HEK293T (cell line): Measurements from ENCODE around the gene PRKCA.

ENCODE experiments used
- BHLHE40 ChIP-seq: fragments of 450-650 bp; IDR thresholded peaks from 2 replicates; pipeline ENCODE4 v1.6.1; 2016; ENCODE audit warnings: mild to moderate bottlenecking, moderate library complexity, borderline replicate concordance
- FOXM1 ChIP-seq: fragments of 450-650 bp; IDR thresholded peaks from 2 replicates; pipeline ENCODE4 v1.6.1; 2017; ENCODE audit warnings: mild to moderate bottlenecking, borderline replicate concordance
- L3MBTL2 ChIP-seq: fragments of 450-650 bp; conservative IDR thresholded peaks from 2 replicates; pipeline ENCODE4 v1.6.1; 2016; ENCODE audit warnings: mild to moderate bottlenecking
- SP1 ChIP-seq: fragments of 450-650 bp; IDR thresholded peaks from 2 replicates; pipeline ENCODE4 v1.6.1; 2017
- TARDBP ChIP-seq: fragments of 450-650 bp; IDR thresholded peaks from 2 replicates; pipeline ENCODE4 v1.6.1; 2016
- ZNF384 ChIP-seq: fragments of 450-650 bp; IDR thresholded peaks from 2 replicates; pipeline ENCODE4 v1.6.1; 2016

DNA sequence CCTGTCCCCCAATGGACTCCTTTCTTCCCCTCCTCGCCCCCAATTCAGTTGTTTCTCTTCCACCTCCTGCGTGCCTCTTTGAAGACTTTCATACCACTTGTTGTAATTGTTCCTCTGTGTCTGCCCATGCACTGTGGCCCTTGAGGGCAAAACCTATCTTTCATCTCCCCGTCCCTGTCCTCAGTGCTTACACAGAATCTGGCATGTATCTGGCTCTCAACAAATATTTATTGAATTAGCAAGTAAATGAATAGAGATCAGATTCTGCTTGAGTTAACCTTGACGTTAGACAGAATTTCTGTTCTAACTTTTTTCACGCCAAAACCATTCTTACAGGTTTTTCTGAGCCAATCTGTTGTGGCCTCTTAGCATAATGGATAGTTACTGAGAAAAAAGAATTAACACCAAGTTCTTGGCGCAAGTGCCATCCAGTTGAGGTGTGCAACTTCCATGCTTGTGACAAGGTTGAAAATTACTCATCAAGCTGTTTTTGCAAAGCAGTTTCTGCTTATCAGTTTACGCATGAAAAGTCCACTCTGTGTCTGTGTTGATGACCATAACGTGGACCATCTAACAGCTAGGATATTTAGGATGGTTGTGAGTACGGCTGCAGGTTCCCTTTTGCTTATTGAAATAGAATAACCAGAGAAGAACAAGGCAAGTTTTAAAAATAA is 215.1 kb downstream of the PRKCA start:
- TF ChIP-seq SP1 (no peak), ZNF384 (no peak), L3MBTL2 (no peak), BHLHE40 (no peak), TARDBP (no peak), FOXM1 (no peak)
